Stimulated activated CD8-positive, alpha-beta memory T cell treated with anti-CD3 and anti-CD28 coated beads, Interleukin-7, amount 100 ng/mL, for 48 hours (primary cell): ENCODE measurements around the gene TANC1.

Experiments
- DNase-seq, 2 donors: peaks; one replicate each; pipeline ENCODE4 v3.0.0-alpha.2; 2020; ENCODE audit warnings: low read depth in 1 of 2; ENCODE audit errors: extremely low read depth in 1 of 2

TANC1 gene

GRCh38 chr2:159243529-159243928 is 275.1 kb downstream of the TANC1 start:
- no peak for DNase-seq

- DNase-seq = no peak
These were observed 278.0 kb downstream of the TANC1 start for GRCh38 chr2:159246325-159246988.

DNA sequence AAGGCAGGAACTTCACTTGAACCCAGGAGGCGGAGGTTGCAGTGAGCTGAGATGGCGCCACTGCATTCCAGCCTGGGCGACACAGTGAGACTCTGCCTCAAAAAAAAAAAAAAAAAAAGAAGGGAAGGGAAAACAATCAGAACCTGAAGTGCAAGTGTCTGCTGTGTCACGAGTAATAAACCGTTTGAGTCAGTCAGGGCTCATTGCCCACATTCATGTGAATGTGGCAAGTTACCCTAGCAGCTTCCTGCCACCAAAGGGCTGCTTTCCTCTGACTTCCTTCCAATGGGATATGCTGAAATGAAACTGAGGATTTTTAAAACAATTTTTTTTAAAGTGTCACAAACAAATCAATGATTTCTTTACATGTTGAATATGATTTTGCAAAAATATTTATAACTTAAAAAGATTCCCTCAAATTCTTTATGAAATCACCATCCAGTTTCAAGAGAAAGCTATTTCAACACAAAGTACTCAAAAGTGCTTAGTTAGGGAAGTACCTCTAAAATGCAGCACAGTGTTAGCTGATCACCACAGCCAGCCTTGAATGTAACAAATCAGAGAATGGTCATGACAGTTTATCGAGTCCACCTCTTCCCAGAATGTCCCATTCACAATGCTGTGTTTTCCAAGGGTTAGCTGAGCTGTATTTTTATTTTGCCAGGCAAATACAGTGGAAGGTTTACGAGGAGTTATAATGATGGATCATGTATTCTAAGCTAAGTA is 281.7 kb downstream of the TANC1 start:
- DNase-seq = no peak

DNA sequence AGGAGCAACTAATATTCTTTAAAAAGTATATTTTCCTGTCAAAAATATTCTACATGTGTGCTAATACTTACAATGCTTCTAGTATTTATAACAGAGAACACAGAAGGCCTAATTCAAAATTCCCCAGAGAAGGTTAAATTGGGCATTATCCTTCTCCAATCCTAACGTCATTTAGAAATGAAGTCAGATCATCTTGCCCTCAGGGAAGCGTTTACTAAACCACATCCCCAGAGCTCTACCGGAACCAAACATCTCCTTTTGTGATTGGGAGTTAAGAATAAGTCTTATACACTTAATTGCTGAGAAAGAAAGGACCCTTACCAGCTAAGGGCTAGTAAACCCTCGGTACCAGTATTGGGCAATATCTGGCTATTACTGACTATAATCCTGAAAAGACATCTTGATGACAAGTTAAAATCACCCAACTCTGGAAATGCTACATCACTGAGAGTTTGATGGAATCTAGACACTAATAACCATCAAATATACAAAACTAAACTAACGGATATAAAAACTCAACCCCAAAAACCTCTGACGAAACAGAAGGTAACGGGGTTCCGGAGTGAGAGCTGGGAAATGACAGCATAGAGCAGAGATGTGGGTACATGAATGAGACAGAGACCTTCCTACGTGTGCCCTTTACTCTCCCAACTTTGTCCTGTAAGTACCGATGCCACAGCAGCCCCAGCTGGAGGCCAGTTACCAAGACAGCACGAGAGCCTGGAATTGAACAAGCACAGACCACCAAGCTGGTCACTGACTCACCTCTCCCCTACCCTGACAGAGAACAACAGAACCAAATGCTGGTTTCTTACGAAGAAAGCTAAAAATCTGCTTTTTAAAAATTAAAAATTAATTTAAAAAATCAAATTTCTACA is 283.1 kb downstream of the TANC1 start:
- no peak for DNase-seq

DNA sequence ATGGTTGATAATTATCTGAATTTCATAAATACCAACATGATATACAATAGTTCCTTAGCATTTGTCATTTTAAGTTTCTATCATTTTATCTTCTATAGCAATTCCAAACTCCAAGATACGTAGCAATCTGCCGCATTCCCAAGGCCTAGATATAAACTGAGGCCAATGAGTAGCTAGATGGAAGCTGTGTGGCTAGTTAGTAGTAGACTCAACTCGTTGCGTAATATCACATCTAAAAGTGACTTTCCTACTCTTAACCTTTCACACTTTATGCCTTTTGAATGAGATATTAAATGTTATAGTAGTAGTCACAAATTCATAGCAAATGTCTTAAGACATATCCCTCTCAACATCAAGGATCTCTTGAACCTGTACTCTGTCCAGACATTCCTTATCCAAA is 284.5 kb downstream of the TANC1 start:
- no peak for DNase-seq

GRCh38 chr2:159256159-159256558 is 287.7 kb downstream of the TANC1 start:
- no peak for DNase-seq

- DNase-seq = no peak
These were observed 293.8 kb downstream of the TANC1 start for GRCh38 chr2:159262226-159262625.

DNA sequence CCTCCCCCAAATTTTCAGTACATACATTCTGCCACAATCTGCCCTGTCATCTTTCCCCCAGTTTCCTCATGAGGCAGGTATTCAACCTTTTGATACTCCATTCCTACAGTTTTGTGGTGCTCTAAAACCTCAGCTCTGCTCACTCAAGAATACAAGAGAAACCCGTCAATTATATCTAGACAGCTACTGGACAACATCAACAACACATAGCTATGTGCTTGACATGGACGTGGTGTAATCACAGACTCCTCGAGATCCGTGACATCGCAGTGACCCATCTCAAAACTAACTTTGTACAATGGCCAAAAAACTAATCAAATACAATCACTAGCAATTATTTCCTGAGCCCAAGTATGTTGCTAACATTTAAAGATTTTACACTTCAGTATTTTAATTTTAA is 294.5 kb downstream of the TANC1 start:
- no peak for DNase-seq

DNA sequence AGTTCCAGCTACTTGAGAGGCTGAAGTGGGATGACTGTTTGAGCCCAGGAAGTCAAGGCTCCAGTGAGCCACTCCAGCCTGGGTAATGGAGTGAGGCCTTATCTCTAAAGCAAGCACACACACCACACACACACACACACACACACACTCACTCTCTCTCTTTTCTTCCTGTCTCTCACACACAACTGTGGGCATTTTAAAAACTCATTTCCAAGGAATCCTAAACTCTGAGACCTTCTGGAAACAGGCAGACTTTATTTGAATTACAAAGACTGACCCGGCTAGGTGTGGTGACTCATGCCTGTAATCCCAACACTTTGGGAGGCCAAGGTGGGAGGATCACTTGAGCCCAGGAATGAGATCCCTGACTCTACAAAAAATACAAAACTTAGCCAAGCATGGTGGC is 296.7 kb downstream of the TANC1 start:
- no peak for DNase-seq

DNA sequence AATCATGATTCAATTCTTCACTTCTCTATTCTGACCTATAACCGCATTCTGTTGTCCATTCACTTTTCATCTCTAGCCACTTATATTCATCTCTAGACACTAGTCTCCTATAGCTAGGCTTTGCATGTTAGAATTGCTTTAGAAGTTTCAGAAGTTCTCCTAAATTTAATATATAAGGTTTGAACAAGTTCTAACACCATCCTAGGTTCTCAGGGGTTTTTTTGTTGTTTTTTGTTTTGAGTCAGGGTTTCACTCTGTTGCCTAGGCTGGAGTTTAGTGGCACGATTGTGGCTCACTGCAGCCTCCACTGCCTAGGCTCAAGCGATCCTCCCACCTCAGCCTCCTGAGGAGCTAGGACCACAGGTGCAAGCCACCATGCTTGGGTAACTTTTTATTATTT is 298.1 kb downstream of the TANC1 start:
- no peak for DNase-seq

- DNase-seq = no peak
These were observed 299.5 kb downstream of the TANC1 start for GRCh38 chr2:159267921-159268320.

DNA sequence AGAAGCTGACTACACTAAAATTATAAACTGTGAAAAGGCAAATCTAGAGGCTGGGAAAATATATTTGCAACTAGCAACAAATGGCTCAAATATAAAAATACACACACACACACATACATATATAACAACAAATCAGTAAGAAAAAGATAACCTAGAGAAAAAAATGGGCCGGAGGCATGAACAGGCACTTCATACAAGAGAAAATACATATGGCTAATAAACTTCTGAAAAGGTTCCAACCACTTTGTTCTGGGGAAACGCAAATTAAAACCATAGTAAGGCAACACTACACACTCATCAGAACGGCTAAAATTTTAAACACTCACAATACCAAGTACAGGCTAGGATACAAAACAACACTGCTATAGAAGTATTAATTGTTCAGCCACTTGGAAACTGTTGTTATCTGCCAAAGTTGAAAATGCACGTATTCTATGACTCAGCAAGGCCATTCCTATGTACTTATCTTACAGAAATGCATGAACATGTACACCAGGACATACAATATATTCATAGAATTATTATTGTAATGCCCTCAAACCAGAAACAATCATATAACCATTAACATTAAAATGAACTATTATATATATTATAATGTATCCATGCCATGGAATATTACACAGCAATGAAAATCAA is 302.4 kb downstream of the TANC1 start:
- no peak for DNase-seq

DNA sequence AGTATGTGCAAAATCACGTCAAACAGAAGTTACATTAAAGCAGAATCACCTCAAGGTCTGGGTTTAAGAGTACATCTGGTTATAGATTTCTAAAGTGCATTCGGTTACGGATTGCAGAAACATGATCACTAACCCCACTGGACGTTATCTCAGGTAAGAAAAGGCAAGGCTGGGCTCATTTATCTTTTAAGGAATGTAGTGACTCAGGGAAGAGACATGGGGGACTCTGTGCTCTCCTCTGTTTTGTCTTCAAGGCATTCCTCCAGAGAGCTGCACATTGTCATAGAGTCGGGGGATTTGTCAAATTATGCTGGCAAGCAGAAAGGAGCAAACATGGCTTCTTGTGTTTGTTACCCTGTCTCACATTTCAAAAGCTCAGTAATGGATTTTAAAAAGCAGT is 303.7 kb downstream of the TANC1 start:
- no peak for DNase-seq

DNA sequence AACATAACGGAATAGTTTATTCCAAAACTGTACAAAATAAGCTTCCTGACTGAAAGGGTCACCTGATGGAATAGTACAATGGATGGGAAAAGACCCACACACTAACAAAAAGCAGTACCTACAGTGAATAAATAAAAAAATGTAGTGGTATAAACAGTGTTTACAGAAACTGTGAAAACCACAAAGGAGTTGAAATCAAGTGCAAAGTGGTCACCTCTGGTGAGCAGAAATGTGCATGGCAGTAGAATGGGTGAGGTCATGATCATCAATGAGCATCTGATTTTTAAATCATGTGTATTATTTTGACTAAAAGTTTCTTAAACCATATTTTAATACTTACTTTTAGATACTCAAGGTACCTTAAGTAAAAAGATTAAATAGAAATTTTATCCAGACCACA is 306.7 kb downstream of the TANC1 start:
- DNase-seq = no peak

GRCh38 chr2:159279700-159280099 is 311.3 kb downstream of the TANC1 start:
- DNase-seq = no peak

DNA sequence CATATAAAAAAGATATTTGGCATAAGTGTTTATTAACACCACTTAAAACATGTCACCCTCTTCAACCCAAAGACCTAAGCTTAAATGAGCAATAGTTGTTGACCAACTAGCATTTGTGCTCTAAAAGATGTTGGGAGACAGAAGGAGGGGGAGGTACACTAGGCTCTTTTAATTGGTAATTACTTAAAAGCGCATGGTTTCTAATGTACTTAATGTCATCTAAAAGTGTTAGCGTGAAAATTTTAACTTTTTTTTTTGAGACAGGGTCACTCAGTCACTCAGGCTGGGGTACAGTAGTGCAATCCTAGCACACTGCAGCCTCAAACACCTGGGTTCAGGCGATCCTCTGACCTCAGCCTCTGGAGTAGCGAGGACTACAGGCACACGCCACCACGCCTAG is 312.6 kb downstream of the TANC1 start:
- no peak for DNase-seq
